ENCODE results near the gene DVL2.

DNA sequence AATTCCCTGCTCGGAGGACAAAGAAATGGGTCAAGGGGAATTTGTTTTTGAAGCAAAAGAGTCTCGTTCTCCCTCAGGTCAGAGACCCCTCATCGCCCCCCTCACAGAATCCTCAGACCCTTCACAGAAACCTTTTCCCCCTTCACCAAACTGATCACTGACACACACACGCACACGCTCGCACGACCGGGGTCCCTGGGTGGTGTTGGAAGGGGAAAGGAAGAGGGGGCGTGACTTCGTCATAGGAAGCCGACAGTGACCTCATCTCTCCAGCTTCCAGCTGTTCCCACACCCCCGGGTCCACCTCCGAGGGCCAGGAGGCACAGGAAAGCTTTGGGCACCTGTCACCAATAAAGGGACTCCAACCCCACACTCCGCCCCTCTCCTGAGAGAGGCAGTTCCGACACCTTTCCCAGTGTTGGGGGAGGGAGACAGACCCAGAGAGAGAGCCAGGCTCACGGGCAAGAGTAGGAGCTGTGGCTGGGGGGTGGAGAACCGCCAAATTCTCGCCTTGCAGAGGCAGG is 56.3 kb downstream of the DVL2 start:
- TF ChIP-seq CTCF (IDR thresholded peaks at IDR 0.05; ENCODE audit: low read depth, low read length, poor library complexity, severe bottlenecking) (no peak), EZH2phosphoT487 (IDR thresholded peaks at IDR 0.05; ENCODE audit: borderline replicate concordance, low read length) (no peak; the same call in 1 of the 2 replicates)
